ENCODE measurements around the gene OSBPL5.

OSBPL5 gene

GRCh38 chr11:3193373-3194015 lies 28.4 kb upstream of the OSBPL5 start:
- no peak for TF ChIP-seq TAF1 (IDR thresholded peaks at IDR 0.05; ENCODE audit: borderline replicate concordance, insufficient read depth, low read length)
- TF ChIP-seq POLR2AphosphoS5 (IDR thresholded peaks at IDR 0.05; ENCODE audit: low read depth, low read length), result no peak
- no peak for TF ChIP-seq REST (IDR thresholded peaks at IDR 0.05; ENCODE audit: insufficient read depth in 1 of 2, low read depth in 2 of 2, low read length in 2 of 2)
- TF ChIP-seq FOXP2 (optimal IDR thresholded peaks at IDR 0.05; ENCODE audit: borderline replicate concordance, extremely low read depth, extremely low read length, insufficient read depth), result no peak
- no peak for TF ChIP-seq SIN3A (IDR thresholded peaks at IDR 0.05; ENCODE audit: borderline replicate concordance, insufficient read depth, low read length)

- TF ChIP-seq TAF1 (IDR thresholded peaks at IDR 0.05; ENCODE audit: borderline replicate concordance, insufficient read depth, low read length), result no peak
- no peak for TF ChIP-seq SIN3A (IDR thresholded peaks at IDR 0.05; ENCODE audit: borderline replicate concordance, insufficient read depth, low read length)
- TF ChIP-seq POLR2AphosphoS5 (IDR thresholded peaks at IDR 0.05; ENCODE audit: low read depth, low read length), result no peak
Observed at GRCh38 chr11:3192511-3193372, 27.6 kb upstream of the OSBPL5 start.

GRCh38 chr11:3191586-3192324 lies 26.6 kb upstream of the OSBPL5 start:
- no peak for TF ChIP-seq POLR2AphosphoS5 (IDR thresholded peaks at IDR 0.05; ENCODE audit: low read depth, low read length)
- no peak for TF ChIP-seq FOXP2 (optimal IDR thresholded peaks at IDR 0.05; ENCODE audit: borderline replicate concordance, extremely low read depth, extremely low read length, insufficient read depth)
- TF ChIP-seq TAF1 (IDR thresholded peaks at IDR 0.05; ENCODE audit: borderline replicate concordance, insufficient read depth, low read length), result no peak
- TF ChIP-seq REST (IDR thresholded peaks at IDR 0.05; ENCODE audit: insufficient read depth in 1 of 2, low read depth in 2 of 2, low read length in 2 of 2), result no peak
- TF ChIP-seq SIN3A (IDR thresholded peaks at IDR 0.05; ENCODE audit: borderline replicate concordance, insufficient read depth, low read length), result no peak

GRCh38 chr11:3190600-3190999 lies 25.5 kb upstream of the OSBPL5 start:
- TF ChIP-seq FOXP2 (optimal IDR thresholded peaks at IDR 0.05; ENCODE audit: borderline replicate concordance, extremely low read depth, extremely low read length, insufficient read depth) (no peak), SIN3A (IDR thresholded peaks at IDR 0.05; ENCODE audit: borderline replicate concordance, insufficient read depth, low read length) (no peak), POLR2AphosphoS5 (IDR thresholded peaks at IDR 0.05; ENCODE audit: low read depth, low read length) (no peak), REST (IDR thresholded peaks at IDR 0.05; ENCODE audit: insufficient read depth in 1 of 2, low read depth in 2 of 2, low read length in 2 of 2) (no peak), TAF1 (IDR thresholded peaks at IDR 0.05; ENCODE audit: borderline replicate concordance, insufficient read depth, low read length) (no peak)

GRCh38 chr11:3189886-3190583 lies 24.9 kb upstream of the OSBPL5 start:
- no peak for TF ChIP-seq REST (IDR thresholded peaks at IDR 0.05; ENCODE audit: insufficient read depth in 1 of 2, low read depth in 2 of 2, low read length in 2 of 2)
- no peak for TF ChIP-seq POLR2AphosphoS5 (IDR thresholded peaks at IDR 0.05; ENCODE audit: low read depth, low read length)
- no peak for TF ChIP-seq TAF1 (IDR thresholded peaks at IDR 0.05; ENCODE audit: borderline replicate concordance, insufficient read depth, low read length)

All from PFSK-1 (cell line).